DOHH2 (cell line): Measurements from ENCODE around the gene SNX24.

Experiments
- H3F3A ChIP-seq: fragments of 200-600 bp; sonication (generic), shearing (Covaris generic); 2 replicates; pipeline ENCODE4 v1.6.0; 2016; ENCODE audit warnings: antibody characterized with exemption, mild to moderate bottlenecking; ENCODE audit not compliant: control insufficient read depth, insufficient read depth
- H3K27ac ChIP-seq: fragments of 200-600 bp; sonication (generic); 2 replicates; pipeline ENCODE4 v1.5.1; 2014; ENCODE audit warnings: low read depth, mild to moderate bottlenecking, low read length, moderate library complexity
- H3K27me3 ChIP-seq: fragments of 200-600 bp; sonication (generic); 2 replicates; pipeline ENCODE4 v1.6.1; 2014; ENCODE audit warnings: mild to moderate bottlenecking, low read length, mixed read lengths; ENCODE audit not compliant: control insufficient read depth
- H3K36me3 ChIP-seq: fragments of 200-600 bp; sonication (generic); 2 replicates; pipeline ENCODE4 v1.6.1; 2014; ENCODE audit warnings: mild to moderate bottlenecking, low read length, moderate library complexity, mixed read lengths; ENCODE audit not compliant: control insufficient read depth
- H3K4me1 ChIP-seq: fragments of 200-600 bp; sonication (generic); 2 replicates; pipeline ENCODE4 v1.6.1; 2014; ENCODE audit warnings: mild to moderate bottlenecking, low read length, mixed read lengths; ENCODE audit not compliant: control insufficient read depth
- H3K4me2 ChIP-seq: fragments of 200-600 bp; sonication (generic); 2 replicates; pipeline ENCODE4 v1.6.0; 2014; ENCODE audit warnings: mild to moderate bottlenecking, low read length, moderate library complexity
- H3K4me3 ChIP-seq: fragments of 200-600 bp; sonication (generic); 2 replicates; pipeline ENCODE4 v1.5.1; 2014; ENCODE audit warnings: mild to moderate bottlenecking, low read length, mixed read lengths
- H3K79me2 ChIP-seq: fragments of 200-600 bp; sonication (generic); 2 replicates; pipeline ENCODE4 v1.6.1; 2014; ENCODE audit warnings: mild to moderate bottlenecking, low read length, mixed read lengths; ENCODE audit not compliant: control insufficient read depth
- H3K9me2 ChIP-seq: fragments of 200-600 bp; sonication (generic); replicated peaks from 2 replicates; pipeline ENCODE4 v1.6.1; 2014; ENCODE audit warnings: mild to moderate bottlenecking, low read length, mixed read lengths; ENCODE audit not compliant: control insufficient read depth
- H3K9me3 ChIP-seq: fragments of 200-600 bp; sonication (generic); 2 replicates; pipeline ENCODE4 v1.6.1; 2014; ENCODE audit warnings: antibody characterized with exemption, low read length, mixed read lengths; ENCODE audit not compliant: control insufficient read depth, insufficient read depth
- H4K20me1 ChIP-seq: fragments of 200-600 bp; sonication (generic); 2 replicates; pipeline ENCODE4 v1.6.0; 2014; ENCODE audit warnings: low read depth, mild to moderate bottlenecking, antibody characterized with exemption, low read length, moderate library complexity; ENCODE audit not compliant: control insufficient read depth, insufficient read depth
- EZH2phosphoT487 ChIP-seq: fragments of 200-600 bp; sonication (generic); IDR thresholded peaks from 2 replicates; pipeline ENCODE4 v1.6.1; 2017; ENCODE audit warnings: borderline replicate concordance, mild to moderate bottlenecking, antibody characterized with exemption, low read length, moderate library complexity, mixed read lengths
- TF ChIP-seq, protein P1 (sequence below): fragments of 200-600 bp; sonication (generic); IDR thresholded peaks from one replicate; pipeline ENCODE4 v1.5.1; 2014; ENCODE audit warnings: antibody characterized with exemption, mild to moderate bottlenecking, low read depth, low read length; ENCODE audit not compliant: poor library complexity, severe bottlenecking

SNX24 gene, protein sequence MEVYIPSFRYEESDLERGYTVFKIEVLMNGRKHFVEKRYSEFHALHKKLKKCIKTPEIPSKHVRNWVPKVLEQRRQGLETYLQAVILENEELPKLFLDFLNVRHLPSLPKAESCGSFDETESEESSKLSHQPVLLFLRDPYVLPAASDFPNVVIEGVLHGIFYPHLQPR

DNA sequence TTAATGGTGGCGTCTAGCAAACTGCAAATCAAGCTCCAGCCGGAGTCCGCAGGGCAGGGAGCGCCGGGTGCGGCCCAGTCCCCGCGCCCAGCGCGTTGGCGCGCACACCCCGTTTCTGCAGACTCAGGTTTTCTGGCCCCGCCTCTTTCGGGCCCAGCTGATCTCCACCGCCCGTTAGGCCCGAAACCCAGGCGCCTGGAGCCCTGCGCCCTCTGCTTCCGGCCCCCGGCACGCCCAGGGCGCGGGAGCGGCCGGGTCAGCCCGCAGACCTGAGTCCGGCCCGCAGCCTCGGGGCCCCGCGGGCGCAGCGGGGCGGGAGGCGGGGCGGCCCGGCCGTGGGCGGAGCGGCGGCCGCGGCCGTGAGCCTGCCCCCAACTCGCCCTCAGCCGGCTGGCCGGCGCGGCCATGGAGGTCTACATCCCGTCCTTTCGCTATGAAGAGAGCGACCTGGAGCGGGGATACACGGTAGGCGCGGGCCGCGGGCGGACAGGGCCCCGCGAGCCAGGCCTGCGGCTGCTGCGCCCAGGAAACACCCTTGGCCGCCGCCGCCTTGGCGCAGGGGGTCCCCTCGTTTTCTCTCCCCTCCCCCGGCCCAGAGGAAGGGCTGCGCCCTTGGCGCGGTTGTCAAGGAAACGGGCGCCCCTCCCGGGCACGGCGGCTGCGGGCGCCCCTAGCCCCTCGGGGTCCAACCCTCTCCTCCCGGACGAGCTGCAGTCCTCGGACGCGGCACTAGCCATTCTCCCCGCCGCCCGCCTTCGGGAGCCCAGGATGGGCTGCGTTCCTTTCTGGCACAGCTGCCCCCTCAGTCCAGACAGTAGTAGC lies at the start of gene SNX24:
TSS of gene SNX24 (plus strand) at position 385 of the 822 bp plus-strand sequence. CDS start at position 406, 21 bp downstream.
- TF ChIP-seq EZH2phosphoT487: no peak
- H3K27ac ChIP-seq: no peak within 1 kb of the TSS

DNA sequence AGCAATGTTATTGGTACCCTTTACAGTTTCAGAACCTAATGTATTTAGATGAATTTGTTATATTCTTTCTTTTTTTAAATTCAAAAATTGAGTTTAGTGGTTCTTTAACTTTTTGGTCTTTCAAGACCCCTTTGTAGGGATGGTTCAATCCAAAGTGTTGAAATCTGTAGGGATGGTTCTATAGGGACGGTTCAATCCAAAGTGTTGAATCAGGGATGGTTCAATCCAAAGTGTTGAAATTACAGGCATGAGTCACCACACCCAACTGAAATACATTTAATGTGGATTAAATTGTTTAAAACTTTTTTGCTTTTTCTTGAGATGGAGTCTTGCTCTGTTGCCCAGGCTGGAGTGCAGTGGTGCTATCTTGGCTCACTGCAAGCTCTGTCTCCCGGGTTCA lies 39.9 kb upstream of the SNX24 start:
- no peaks in the 10 kb centered on the region for H4K20me1 ChIP-seq
- no peak for TF ChIP-seq EZH2phosphoT487
- TF ChIP-seq, protein P1, sequence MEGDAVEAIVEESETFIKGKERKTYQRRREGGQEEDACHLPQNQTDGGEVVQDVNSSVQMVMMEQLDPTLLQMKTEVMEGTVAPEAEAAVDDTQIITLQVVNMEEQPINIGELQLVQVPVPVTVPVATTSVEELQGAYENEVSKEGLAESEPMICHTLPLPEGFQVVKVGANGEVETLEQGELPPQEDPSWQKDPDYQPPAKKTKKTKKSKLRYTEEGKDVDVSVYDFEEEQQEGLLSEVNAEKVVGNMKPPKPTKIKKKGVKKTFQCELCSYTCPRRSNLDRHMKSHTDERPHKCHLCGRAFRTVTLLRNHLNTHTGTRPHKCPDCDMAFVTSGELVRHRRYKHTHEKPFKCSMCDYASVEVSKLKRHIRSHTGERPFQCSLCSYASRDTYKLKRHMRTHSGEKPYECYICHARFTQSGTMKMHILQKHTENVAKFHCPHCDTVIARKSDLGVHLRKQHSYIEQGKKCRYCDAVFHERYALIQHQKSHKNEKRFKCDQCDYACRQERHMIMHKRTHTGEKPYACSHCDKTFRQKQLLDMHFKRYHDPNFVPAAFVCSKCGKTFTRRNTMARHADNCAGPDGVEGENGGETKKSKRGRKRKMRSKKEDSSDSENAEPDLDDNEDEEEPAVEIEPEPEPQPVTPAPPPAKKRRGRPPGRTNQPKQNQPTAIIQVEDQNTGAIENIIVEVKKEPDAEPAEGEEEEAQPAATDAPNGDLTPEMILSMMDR: no peak
- no peak overlapping the region for H3K4me3 ChIP-seq
- no peak overlapping the region for H3K4me2 ChIP-seq
- H3F3A ChIP-seq: no peaks in the 10 kb centered on the region
- H3K27ac ChIP-seq: no peak overlapping the region
- H3K4me1 ChIP-seq: no peaks in the 10 kb centered on the region
- H3K9me3 ChIP-seq: no peaks in the 10 kb centered on the region
- H3K36me3 ChIP-seq: peaks cover 24% of the 10 kb centered on the region
- no peaks in the 10 kb centered on the region for H3K27me3 ChIP-seq
- no peaks in the 10 kb centered on the region for H3K79me2 ChIP-seq
- H3K9me2 ChIP-seq: no peaks in the 10 kb centered on the region

More for the DNA sequence above, at the start of gene SNX24:
- Histone ChIP-seq H3K36me3 (no peaks in the 10 kb centered on the region), H3K4me1 (peaks cover 13% of the 10 kb centered on the region), H4K20me1 (no peaks in the 10 kb centered on the region), H3K4me3 (peak within 1 kb of the TSS; percentile 73), H3K4me2 (peak within 1 kb of the TSS; percentile 70), H3K9me3 (no peaks in the 10 kb centered on the region), H3F3A (no peaks in the 10 kb centered on the region), H3K9me2 (no peaks in the 10 kb centered on the region), H3K79me2 (no peaks in the 10 kb centered on the region), H3K27me3 (peaks cover 50% of the 10 kb centered on the region)

DNA sequence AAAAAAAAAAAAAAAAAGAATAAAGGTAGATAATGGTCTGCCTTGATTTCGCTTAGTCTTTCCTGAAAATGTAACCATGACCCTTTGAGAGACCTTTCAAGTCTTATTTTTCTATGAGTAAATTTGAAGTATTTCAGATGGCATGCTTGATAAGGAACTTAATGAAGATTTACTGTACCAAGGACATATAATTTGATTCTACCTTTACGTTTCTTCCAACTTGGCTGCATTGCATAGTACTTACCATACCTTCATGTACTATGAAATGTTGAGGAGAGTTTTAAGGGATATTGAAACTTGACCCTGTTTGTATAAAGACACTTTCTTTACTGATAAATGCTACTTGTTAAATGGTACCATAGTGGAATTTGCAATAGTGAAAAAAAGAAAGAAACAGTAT lies 35.0 kb upstream of the SNX24 start:
- no peaks in the 10 kb centered on the region for H3K4me1 ChIP-seq
- no peak overlapping the region for H3K4me3 ChIP-seq
- no peaks in the 10 kb centered on the region for H4K20me1 ChIP-seq
- no peak overlapping the region for H3K27ac ChIP-seq
- no peaks in the 10 kb centered on the region for H3K79me2 ChIP-seq
- H3K9me2 ChIP-seq: no peaks in the 10 kb centered on the region
- H3K4me2 ChIP-seq: no peak overlapping the region
- H3K27me3 ChIP-seq: no peaks in the 10 kb centered on the region
- H3F3A ChIP-seq: no peaks in the 10 kb centered on the region
- TF ChIP-seq, protein P1: no peak
- no peak for TF ChIP-seq EZH2phosphoT487
- peaks cover 11% of the 10 kb centered on the region for H3K36me3 ChIP-seq
- no peaks in the 10 kb centered on the region for H3K9me3 ChIP-seq

DNA sequence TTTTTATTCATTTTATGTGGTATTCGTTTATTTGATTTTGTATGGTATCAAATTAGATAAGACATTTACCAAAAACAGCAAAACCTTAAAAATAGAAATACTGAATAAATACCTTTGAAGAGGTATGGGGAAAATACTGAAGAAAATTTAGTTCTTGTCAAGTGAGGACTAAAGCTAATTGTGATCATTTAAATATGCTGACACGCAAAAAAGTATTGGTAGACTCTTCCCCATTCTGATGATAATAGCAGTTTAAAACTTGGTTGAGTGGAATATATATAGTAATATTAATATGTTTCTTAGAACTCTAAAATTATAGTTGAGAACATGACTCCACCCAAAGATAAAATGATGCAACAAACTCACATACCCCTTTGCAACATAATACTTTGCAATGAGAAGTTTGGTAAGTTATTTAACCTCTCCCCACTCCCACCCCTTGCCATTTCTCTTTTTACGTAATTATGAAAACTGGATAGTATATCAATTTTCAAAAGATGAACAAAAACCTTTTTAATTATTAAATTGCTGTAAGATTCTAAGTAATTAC lies 30.1 kb upstream of the SNX24 start:
- H3K27ac ChIP-seq: no peak overlapping the region
- no peaks in the 10 kb centered on the region for H3K4me1 ChIP-seq
- H4K20me1 ChIP-seq: no peaks in the 10 kb centered on the region
- no peaks in the 10 kb centered on the region for H3K9me3 ChIP-seq
- H3K9me2 ChIP-seq: no peaks in the 10 kb centered on the region
- no peaks in the 10 kb centered on the region for H3K79me2 ChIP-seq
- no peak overlapping the region for H3K4me2 ChIP-seq
- H3K36me3 ChIP-seq: no peaks in the 10 kb centered on the region
- H3F3A ChIP-seq: no peaks in the 10 kb centered on the region
- no peaks in the 10 kb centered on the region for H3K27me3 ChIP-seq
- TF ChIP-seq EZH2phosphoT487: no peak
- TF ChIP-seq, protein P1: no peak
- no peak overlapping the region for H3K4me3 ChIP-seq
